Measurements from ENCODE around the gene CCDC110. TPM values are rescaled to one million over a fixed set of nuclear protein-coding genes. Genes with fewer than 3 reads are reported as not detected.

Gene CCDC110
- total RNA-seq, 1 donor from 2014 or later: 0.75 TPM

DNA sequence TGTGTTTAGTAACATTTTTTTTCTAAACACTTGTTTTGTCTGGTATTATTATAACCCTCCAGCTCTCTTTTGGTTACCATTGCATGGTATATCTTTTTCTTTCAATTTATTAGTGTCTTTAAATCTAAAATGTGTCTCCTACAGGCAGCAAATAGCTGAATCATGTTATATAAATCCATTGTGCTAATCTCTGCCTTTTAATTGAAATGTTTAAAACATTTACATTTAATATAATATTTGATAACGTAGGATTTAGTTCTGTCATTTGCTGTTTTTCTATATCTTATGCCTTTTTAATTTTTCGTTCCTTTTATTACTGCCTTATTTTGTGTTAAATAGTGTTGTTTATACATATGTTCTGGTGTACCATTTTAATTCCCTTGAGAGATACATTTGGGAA is 17.1 kb upstream of the CCDC110 start:
- no peaks in the 10 kb centered on the region for H3K4me1 ChIP-seq
- intact Hi-C loops (cut with DNase I): no loop called here
- TF ChIP-seq, protein P1, sequence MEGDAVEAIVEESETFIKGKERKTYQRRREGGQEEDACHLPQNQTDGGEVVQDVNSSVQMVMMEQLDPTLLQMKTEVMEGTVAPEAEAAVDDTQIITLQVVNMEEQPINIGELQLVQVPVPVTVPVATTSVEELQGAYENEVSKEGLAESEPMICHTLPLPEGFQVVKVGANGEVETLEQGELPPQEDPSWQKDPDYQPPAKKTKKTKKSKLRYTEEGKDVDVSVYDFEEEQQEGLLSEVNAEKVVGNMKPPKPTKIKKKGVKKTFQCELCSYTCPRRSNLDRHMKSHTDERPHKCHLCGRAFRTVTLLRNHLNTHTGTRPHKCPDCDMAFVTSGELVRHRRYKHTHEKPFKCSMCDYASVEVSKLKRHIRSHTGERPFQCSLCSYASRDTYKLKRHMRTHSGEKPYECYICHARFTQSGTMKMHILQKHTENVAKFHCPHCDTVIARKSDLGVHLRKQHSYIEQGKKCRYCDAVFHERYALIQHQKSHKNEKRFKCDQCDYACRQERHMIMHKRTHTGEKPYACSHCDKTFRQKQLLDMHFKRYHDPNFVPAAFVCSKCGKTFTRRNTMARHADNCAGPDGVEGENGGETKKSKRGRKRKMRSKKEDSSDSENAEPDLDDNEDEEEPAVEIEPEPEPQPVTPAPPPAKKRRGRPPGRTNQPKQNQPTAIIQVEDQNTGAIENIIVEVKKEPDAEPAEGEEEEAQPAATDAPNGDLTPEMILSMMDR (IDR thresholded peaks at IDR 0.05): no peak
- no peaks in the 10 kb centered on the region for H3K36me3 ChIP-seq
- H3K27ac ChIP-seq: no peak overlapping the region
- no peaks in the 10 kb centered on the region for H3K9me3 ChIP-seq
- no peaks in the 10 kb centered on the region for H3K27me3 ChIP-seq
- ATAC-seq (no peak), DNase-seq (no peak)
- H3K4me3 ChIP-seq: no peak overlapping the region

DNA sequence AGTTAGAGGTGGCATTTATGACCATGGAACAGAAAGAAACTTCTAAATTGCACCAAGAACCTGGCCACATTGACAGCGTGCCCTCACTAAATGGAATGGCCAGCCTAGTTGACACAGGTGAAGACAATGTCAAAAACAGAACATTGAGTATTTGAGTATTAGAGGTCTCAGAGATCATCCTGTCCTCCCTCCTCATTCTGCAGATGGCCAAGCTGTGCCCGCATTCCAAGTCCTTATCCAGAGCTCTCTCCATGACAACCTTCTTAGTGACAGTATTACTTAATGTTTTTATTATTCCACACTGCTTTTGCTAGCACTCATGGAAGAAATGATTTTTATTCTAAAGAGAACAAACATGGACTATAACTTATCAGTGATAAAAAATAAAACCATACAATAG is 9.9 kb upstream of the CCDC110 start:
- TF ChIP-seq, protein P1 (IDR thresholded peaks at IDR 0.05): no peak
- ATAC-seq (no peak), DNase-seq (no peak)
- no peaks in the 10 kb centered on the region for H3K4me1 ChIP-seq
- H3K9me3 ChIP-seq: no peaks in the 10 kb centered on the region
- intact Hi-C loops (cut with DNase I): no loop called here
- H3K27ac ChIP-seq: no peak overlapping the region
- no peaks in the 10 kb centered on the region for H3K27me3 ChIP-seq
- no peak overlapping the region for H3K4me3 ChIP-seq
- H3K36me3 ChIP-seq: no peaks in the 10 kb centered on the region

GRCh38 chr4:185480016-185480732 is 8.6 kb upstream of the CCDC110 start:
- no peaks in the 10 kb centered on the region for H3K9me3 ChIP-seq

DNA sequence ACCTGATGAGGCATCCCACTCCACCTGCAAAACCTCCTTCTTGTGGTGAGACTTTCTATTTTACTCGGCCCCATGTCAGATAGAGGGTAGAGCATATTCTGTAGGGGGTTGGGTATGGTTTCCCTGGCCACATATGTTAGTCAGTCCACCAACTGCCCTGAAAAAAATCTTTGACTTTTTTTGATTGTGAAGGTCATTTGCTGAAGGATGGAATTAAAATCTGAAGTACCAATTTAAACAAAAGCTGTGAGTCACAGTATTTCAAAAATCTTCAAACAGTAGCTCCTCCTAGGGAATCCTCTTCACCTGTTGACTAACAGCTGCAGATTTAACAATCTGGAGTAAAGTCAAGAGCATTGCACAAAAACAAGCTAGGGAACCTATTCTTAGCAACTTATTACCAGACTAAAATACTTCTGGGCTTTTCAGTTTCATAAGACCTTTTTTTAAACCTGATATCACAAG is 8.0 kb upstream of the CCDC110 start:
- Histone ChIP-seq H3K36me3 (no peaks in the 10 kb centered on the region), H3K27ac (no peak overlapping the region), H3K27me3 (no peaks in the 10 kb centered on the region), H3K4me1 (no peaks in the 10 kb centered on the region), H3K9me3 (no peaks in the 10 kb centered on the region), H3K4me3 (no peak overlapping the region)
- DNase-seq: no peak
- intact Hi-C loops (cut with DNase I): loop anchor here (10.0 kb wide), 1 partner anchor 115 kb away; no protein-coding TSS in a partner anchor
- peak; percentile 53 for ATAC-seq
- TF ChIP-seq, protein P1 (IDR thresholded peaks at IDR 0.05): no peak

More at GRCh38 chr4:185480016-185480732, 8.6 kb upstream of the CCDC110 start:
- no peaks in the 10 kb centered on the region for H3K27me3 ChIP-seq
- no peaks in the 10 kb centered on the region for H3K36me3 ChIP-seq
- intact Hi-C loops (cut with DNase I): no loop called here
- no peak overlapping the region for H3K27ac ChIP-seq
- DNase-seq (no peak), ATAC-seq (no peak)
- no peak overlapping the region for H3K4me3 ChIP-seq
- TF ChIP-seq, protein P1 (IDR thresholded peaks at IDR 0.05): no peak
- H3K4me1 ChIP-seq: no peaks in the 10 kb centered on the region

DNA sequence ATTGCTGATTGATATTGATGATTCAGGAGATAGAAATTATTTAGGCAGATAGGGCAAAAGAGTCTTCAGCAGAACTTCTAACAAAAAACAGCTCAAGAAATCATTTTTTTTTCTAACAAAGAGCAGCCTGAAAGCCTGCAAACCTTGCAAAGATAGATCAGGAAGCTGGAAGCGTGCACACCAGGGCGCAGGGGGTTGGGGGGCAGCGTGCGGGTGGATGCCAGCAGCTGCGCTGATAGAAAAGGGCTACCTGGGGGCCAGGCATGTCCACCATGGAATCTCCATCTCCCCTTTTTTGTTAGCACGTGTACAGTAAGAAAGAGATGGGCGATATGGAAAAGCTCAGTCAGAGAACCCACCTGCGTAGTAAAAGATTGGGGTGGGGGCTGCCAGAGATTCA is 1.7 kb upstream of the CCDC110 start:
- Histone ChIP-seq H3K4me3 (no peak overlapping the region), H3K36me3 (no peaks in the 10 kb centered on the region), H3K27ac (no peak overlapping the region), H3K27me3 (no peaks in the 10 kb centered on the region), H3K9me3 (no peaks in the 10 kb centered on the region), H3K4me1 (peaks cover 9% of the 10 kb centered on the region)
- ATAC-seq (no peak), DNase-seq (no peak)
- TF ChIP-seq, protein P1 (IDR thresholded peaks at IDR 0.05): no peak
- intact Hi-C loops (cut with DNase I): loop anchor here (10.0 kb wide), 1 partner anchor 122 kb away; no protein-coding TSS in a partner anchor
